Measurements from ENCODE around the gene GRAMD1B. TPM values are rescaled to one million over a fixed set of nuclear protein-coding genes. Genes with fewer than 3 reads are reported as not detected.
"Not testable (repeated sequence)": the region's sequence is repeated elsewhere in the genome, so short reads cannot be mapped to it uniquely, and the experiment has no call there.

The GRAMD1B gene
- total RNA-seq, 4 donors from 2014 or later, result 0.30 to 1.5 (median 0.68) TPM

GRCh38 chr11:123457187-123457770, 27.2 kb downstream of the GRAMD1B start:
- intact Hi-C loops (cut with DNase I; ENCODE audit: low total_unique reads), result no loop called here
- no peak for TF ChIP-seq POLR2A (IDR thresholded peaks at IDR 0.05)
- no peak for TF ChIP-seq CTCF (IDR thresholded peaks at IDR 0.05)
- no peak overlapping the region for H3K4me3 ChIP-seq (ENCODE audit: low read depth, poor library complexity, severe bottlenecking)
- 64 to 70% methylated on average over 8 of the region's 8 CpGs for WGBS, 2 donors
- DNase-seq (ENCODE audit: low spot score in 2 of 2), result peak in 1 of 2 donors; percentile 43

GRCh38 chr11:123458501-123458900, 28.4 kb downstream of the GRAMD1B start:
- 66 to 70% methylated on average over 2 of the region's 2 CpGs for WGBS, 2 donors
- intact Hi-C loops (cut with DNase I; ENCODE audit: low total_unique reads), result no loop called here
- TF ChIP-seq CTCF (IDR thresholded peaks at IDR 0.05) (no peak), POLR2A (IDR thresholded peaks at IDR 0.05) (no peak)
- DNase-seq (ENCODE audit: low spot score in 2 of 2), result no peak
- H3K4me3 ChIP-seq (ENCODE audit: low read depth, poor library complexity, severe bottlenecking), result no peak overlapping the region

GRCh38 chr11:123460012-123460700, 30.1 kb downstream of the GRAMD1B start:
- DNase-seq (ENCODE audit: low spot score in 2 of 2), result no peak
- 46 to 49% methylated on average over 7 of the region's 7 CpGs for WGBS, 2 donors
- no peak overlapping the region for H3K4me3 ChIP-seq (ENCODE audit: low read depth, poor library complexity, severe bottlenecking)
- TF ChIP-seq POLR2A (IDR thresholded peaks at IDR 0.05) (no peak), CTCF (IDR thresholded peaks at IDR 0.05) (no peak)
- intact Hi-C loops (cut with DNase I; ENCODE audit: low total_unique reads), result no loop called here

GRCh38 chr11:123461164-123461563, 31.1 kb downstream of the GRAMD1B start:
- WGBS, 2 donors, result 16 to 17% methylated on average over 4 of the region's 4 CpGs
- TF ChIP-seq POLR2A (IDR thresholded peaks at IDR 0.05) (no peak), CTCF (IDR thresholded peaks at IDR 0.05) (no peak)
- intact Hi-C loops (cut with DNase I; ENCODE audit: low total_unique reads), result no loop called here
- no peak overlapping the region for H3K4me3 ChIP-seq (ENCODE audit: low read depth, poor library complexity, severe bottlenecking)
- peak; percentile 31 to 90 for DNase-seq (ENCODE audit: low spot score in 2 of 2)

- H3K4me3 ChIP-seq (ENCODE audit: low read depth, poor library complexity, severe bottlenecking); intact Hi-C loops (cut with DNase I; ENCODE audit: low total_unique reads); DNase-seq (ENCODE audit: low spot score in 2 of 2): not testable (repeated sequence)
- 80 to 81% methylated on average over 8 of the region's 8 CpGs for WGBS, 2 donors
Observed at GRCh38 chr11:123465667-123466066, 35.6 kb downstream of the GRAMD1B start.

- DNase-seq (ENCODE audit: low spot score in 2 of 2); H3K4me3 ChIP-seq (ENCODE audit: low read depth, poor library complexity, severe bottlenecking); intact Hi-C loops (cut with DNase I; ENCODE audit: low total_unique reads): not testable (repeated sequence)
- 80 to 91% methylated on average over 1 of the region's 1 CpG for WGBS, 2 donors
Observed at GRCh38 chr11:123466172-123466571, 36.1 kb downstream of the GRAMD1B start.

- TF ChIP-seq CTCF (IDR thresholded peaks at IDR 0.05) (no peak), POLR2A (IDR thresholded peaks at IDR 0.05) (no peak)
- DNase-seq (ENCODE audit: low spot score in 2 of 2), result no peak
- WGBS, 2 donors, result 67 to 76% methylated on average over 7 of the region's 7 CpGs
- intact Hi-C loops (cut with DNase I; ENCODE audit: low total_unique reads), result no loop called here
- no peak overlapping the region for H3K4me3 ChIP-seq (ENCODE audit: low read depth, poor library complexity, severe bottlenecking)
Observed at GRCh38 chr11:123469089-123469488, 39.0 kb downstream of the GRAMD1B start.
